PC-9 (cell line): ENCODE data around the gene MLXIP.

ENCODE experiments used
- EZH2 ChIP-seq: fragments of 200-600 bp; sonication (generic); IDR thresholded peaks from 2 replicates; pipeline ENCODE4 v1.8.0; 2017; ENCODE audit warnings: antibody characterized with exemption, low read depth
- TF ChIP-seq, protein P1 (sequence below): fragments of 200-600 bp; sonication (generic); conservative IDR thresholded peaks from 2 replicates; pipeline ENCODE4 v1.6.1; 2017; ENCODE audit warnings: mixed run types, antibody characterized with exemption, mild to moderate bottlenecking, moderate library complexity

DNA sequence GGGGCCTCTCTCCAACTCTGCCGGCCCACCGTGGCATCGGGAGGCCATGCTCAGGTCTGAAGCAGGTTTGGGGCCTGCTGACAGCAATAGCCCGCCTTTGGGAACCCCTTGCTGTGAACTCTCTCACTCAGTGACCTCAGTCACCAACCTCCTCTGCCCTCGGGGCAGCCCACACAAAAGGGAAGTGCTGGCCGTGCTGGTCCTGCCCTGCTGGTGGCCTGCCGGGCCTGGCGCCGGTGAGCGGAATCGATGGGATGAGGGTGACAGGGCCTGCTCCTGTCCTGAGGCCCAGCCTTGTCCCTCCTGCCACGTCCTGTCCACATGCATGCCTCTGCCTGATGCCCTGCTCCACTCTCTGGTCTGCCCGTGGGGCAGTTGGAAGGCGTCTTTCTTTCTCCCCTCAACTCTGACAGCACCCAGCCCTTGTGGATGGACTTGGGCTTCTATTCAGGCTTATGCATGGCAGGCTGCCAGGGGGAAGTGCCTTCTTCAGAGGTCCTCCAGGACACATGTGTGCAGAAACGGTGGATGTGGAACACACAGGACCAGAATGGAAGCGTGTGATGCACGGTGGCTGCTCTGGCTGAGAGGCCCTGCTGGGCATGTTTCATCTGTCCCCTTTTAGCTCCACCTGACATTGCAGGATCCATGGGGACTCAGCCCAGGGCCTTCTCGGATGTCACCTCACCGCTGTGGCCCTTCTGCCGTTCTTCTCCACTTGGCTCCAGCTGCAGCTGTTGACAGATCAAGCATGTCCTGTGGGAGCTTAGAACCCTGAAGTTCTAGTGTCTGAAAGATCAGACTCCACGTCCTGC lies 63.6 kb downstream of the MLXIP start:
- TF ChIP-seq, protein P1, sequence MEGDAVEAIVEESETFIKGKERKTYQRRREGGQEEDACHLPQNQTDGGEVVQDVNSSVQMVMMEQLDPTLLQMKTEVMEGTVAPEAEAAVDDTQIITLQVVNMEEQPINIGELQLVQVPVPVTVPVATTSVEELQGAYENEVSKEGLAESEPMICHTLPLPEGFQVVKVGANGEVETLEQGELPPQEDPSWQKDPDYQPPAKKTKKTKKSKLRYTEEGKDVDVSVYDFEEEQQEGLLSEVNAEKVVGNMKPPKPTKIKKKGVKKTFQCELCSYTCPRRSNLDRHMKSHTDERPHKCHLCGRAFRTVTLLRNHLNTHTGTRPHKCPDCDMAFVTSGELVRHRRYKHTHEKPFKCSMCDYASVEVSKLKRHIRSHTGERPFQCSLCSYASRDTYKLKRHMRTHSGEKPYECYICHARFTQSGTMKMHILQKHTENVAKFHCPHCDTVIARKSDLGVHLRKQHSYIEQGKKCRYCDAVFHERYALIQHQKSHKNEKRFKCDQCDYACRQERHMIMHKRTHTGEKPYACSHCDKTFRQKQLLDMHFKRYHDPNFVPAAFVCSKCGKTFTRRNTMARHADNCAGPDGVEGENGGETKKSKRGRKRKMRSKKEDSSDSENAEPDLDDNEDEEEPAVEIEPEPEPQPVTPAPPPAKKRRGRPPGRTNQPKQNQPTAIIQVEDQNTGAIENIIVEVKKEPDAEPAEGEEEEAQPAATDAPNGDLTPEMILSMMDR = no peak
- no peak for TF ChIP-seq EZH2
